GM12878 (cell line): ENCODE measurements around the gene CFAP300. TPM values are rescaled to one million over a fixed set of nuclear protein-coding genes. Genes with fewer than 3 reads are reported as not detected.

Source experiments
- ATAC-seq: fragments of 200-7000 bp; cut with Tn5 transposase; 3 replicates; pipeline ENCODE4 v1.9.1; 2020; ENCODE audit warnings: mild to moderate bottlenecking, moderate library complexity
- BruUV-seq: library from RNA; stranded (reverse); fragments of 400-500 nt; replicated peaks from 2 replicates; lab custom pipeline; 2021; lab: Mats Ljungman, UMichigan
- CTCF ChIA-PET: fragments of 300-600 bp; sonication (Branson Sonifier 250); formaldehyde crosslinking; extraction: SDS; loops from one replicate; lab custom pipeline; 2021; ENCODE audit warnings: inconsistent platforms; lab: Yijun Ruan, JAX
- POLR2A ChIA-PET: fragments of 350-600 bp; formaldehyde crosslinking; extraction: SDS; loops from one replicate; lab custom pipeline; 2021; ENCODE audit warnings: inconsistent platforms; lab: Charles Lee
- RAD21 ChIA-PET: fragments of 300-600 bp; sonication (Branson Sonifier 250); formaldehyde crosslinking; loops from one replicate; lab custom pipeline; 2023; ENCODE audit warnings: antibody characterized with exemption; ENCODE audit not compliant: unreplicated experiment; lab: Charles Lee
- SMC1A ChIA-PET: fragments of 300-600 bp; sonication (Branson Sonifier 250); formaldehyde crosslinking; loops from one replicate; lab custom pipeline; 2023; ENCODE audit not compliant: unreplicated experiment, uncharacterized antibody; lab: Charles Lee
- DNase-seq: peaks from one replicate; pipeline ENCODE4 v3.0.0-alpha.2; 2011; ENCODE audit warnings: low read depth, low spot score
- FAIRE-seq: peaks from 3 replicates; lab custom pipeline; 2011; peaks lifted over from hg19 to GRCh38; lab: Jason Lieb, UNC
- H2AFZ ChIP-seq: 2 replicates; pipeline ENCODE4 v1.6.0; 2011; ENCODE audit warnings: low read depth, low read length, control low read depth; ENCODE audit not compliant: control insufficient read depth
- H3K27ac ChIP-seq: 2 replicates; pipeline ENCODE4 v1.5.1; 2011; ENCODE audit warnings: control low read depth; ENCODE audit not compliant: control insufficient read depth, insufficient read depth
- H3K27me3 ChIP-seq, 2 experiments: replicated peaks in 1 of 2; 2 replicates each; pipeline versions ENCODE4 v1.6.0 to v1.6.1; 2011; ENCODE audit warnings: low read length in 1 of 2; ENCODE audit not compliant: control insufficient read depth in 2 of 2, insufficient read depth in 2 of 2
- H3K36me3 ChIP-seq, 2 experiments: 2 replicates each; pipeline ENCODE4 v1.5.1; 2011; ENCODE audit warnings: low read length in 1 of 2; ENCODE audit not compliant: control insufficient read depth in 2 of 2, insufficient read depth in 2 of 2
- H3K4me1 ChIP-seq: 2 replicates; pipeline ENCODE4 v1.6.1; 2011; ENCODE audit warnings: mild to moderate bottlenecking, low read length, moderate library complexity, mixed read lengths; ENCODE audit not compliant: control insufficient read depth, insufficient read depth
- H3K4me2 ChIP-seq: 2 replicates; pipeline ENCODE4 v1.6.0; 2011; ENCODE audit warnings: control low read depth; ENCODE audit not compliant: control insufficient read depth, insufficient read depth
- H3K4me3 ChIP-seq: fragments of 200-600 bp; sonication (generic); 2 replicates; pipeline ENCODE4 v1.5.1; 2016
- H3K79me2 ChIP-seq: 2 replicates; pipeline ENCODE4 v1.6.0; 2011; ENCODE audit warnings: low read length; ENCODE audit not compliant: control insufficient read depth, insufficient read depth
- H3K9ac ChIP-seq: 2 replicates; pipeline ENCODE4 v1.8.0; 2011; ENCODE audit warnings: low read length, control low read depth, mixed read lengths; ENCODE audit not compliant: control insufficient read depth, insufficient read depth
- H3K9me3 ChIP-seq: replicated peaks from 3 replicates; pipeline ENCODE4 v1.5.1; 2011; ENCODE audit warnings: mild to moderate bottlenecking, low read length; ENCODE audit not compliant: control insufficient read depth, insufficient read depth
- H4K20me1 ChIP-seq: 2 replicates; pipeline ENCODE4 v1.6.0; 2011; ENCODE audit not compliant: control insufficient read depth, insufficient read depth
- DPF2 ChIP-seq: fragments of 450-650 bp; IDR thresholded peaks from 2 replicates; pipeline ENCODE4 v1.6.1; 2017; ENCODE audit warnings: mild to moderate bottlenecking
- FOXK2 ChIP-seq: fragments of 450-650 bp; IDR thresholded peaks from 2 replicates; pipeline ENCODE4 v1.6.1; 2017; ENCODE audit warnings: mild to moderate bottlenecking, moderate library complexity
- HDAC2 ChIP-seq: fragments of 200-600 bp; sonication (generic); IDR thresholded peaks from 2 replicates; pipeline ENCODE4 v1.6.1; 2017
- IRF4 ChIP-seq: IDR thresholded peaks from 2 replicates; pipeline ENCODE4 v1.6.1; 2011; ENCODE audit warnings: low read depth, low read length
- MEF2B ChIP-seq: fragments of 450-650 bp; IDR thresholded peaks from 2 replicates; pipeline ENCODE4 v1.6.1; 2018; ENCODE audit warnings: mild to moderate bottlenecking, moderate library complexity; ENCODE audit not compliant: partially characterized antibody, poor library complexity, severe bottlenecking
- NR2C1 ChIP-seq: fragments of 450-650 bp; IDR thresholded peaks from 2 replicates; pipeline ENCODE4 v1.6.1; 2017; ENCODE audit warnings: antibody characterized with exemption, mild to moderate bottlenecking, moderate library complexity
- NRF1 ChIP-seq: conservative IDR thresholded peaks from 2 replicates; pipeline ENCODE4 v1.6.1; 2011; ENCODE audit warnings: mild to moderate bottlenecking, low read depth, low read length, improper control_type of control experiment
- SIX5 ChIP-seq: IDR thresholded peaks from 2 replicates; pipeline ENCODE4 v1.6.1; 2011; ENCODE audit warnings: mild to moderate bottlenecking, low read depth, low read length, moderate library complexity; ENCODE audit not compliant: severe bottlenecking
- SMC3 ChIP-seq: IDR thresholded peaks from 2 replicates; pipeline ENCODE4 v1.6.1; 2011; ENCODE audit warnings: low read length, improper control_type of control experiment, borderline replicate concordance
- SREBF1 ChIP-seq: IDR thresholded peaks from 2 replicates; pipeline ENCODE4 v1.6.1; 2012; ENCODE audit warnings: mild to moderate bottlenecking, low read length
- SRF ChIP-seq, 2 experiments: IDR thresholded peaks; 2 replicates each; pipeline ENCODE4 v1.6.1; 2011; ENCODE audit warnings: low read depth in 2 of 2, low read length in 2 of 2, mild to moderate bottlenecking in 1 of 2, moderate library complexity in 1 of 2
- YY1 ChIP-seq: IDR thresholded peaks from 2 replicates; pipeline ENCODE4 v1.6.1; 2011; ENCODE audit warnings: low read depth, mild to moderate bottlenecking, low read length
- in situ Hi-C: fragments of 300-500 bp; cut with MboI; formaldehyde crosslinking; loops from 9 replicates; pipeline ENCODE4 v1.14.3; 2018; ENCODE audit warnings: mixed read lengths
- intact Hi-C: fragments of 100-400 bp; cut with micrococcal nuclease; formaldehyde crosslinking; loops from one replicate; pipeline ENCODE4 v1.14.2; 2022; ENCODE audit not compliant: unreplicated experiment
- polyA plus RNA-seq, 11 experiments: library from polyadenylated mRNA; depleted of rRNA in 4 of 11; unstranded in 6 of 11; stranded (reverse) in 5 of 11; fragments of >200 nt; fragmentation: Nextera tagmentation in 4 of 11; fragmentation: Illumina TruSeq in 1 of 11; extraction: Ambion mirVana in 4 of 11; extraction: Trizol in 1 of 11; gene quantifications; 1 replicate in 1 of 11; 2 replicates in 10 of 11; pipeline versions ENCODE4 v1.2.1 to v1.2.3, GENCODE V29; 2011 to 2016; ENCODE audit warnings: inconsistent platforms in 2 of 11, missing spikeins in 2 of 11, low read depth in 1 of 11
- total RNA-seq, 4 experiments: library from RNA; depleted of rRNA in 3 of 4; stranded (reverse); fragments of >200 nt in 3 of 4; fragmentation: Illumina TruSeq in 1 of 4; extraction: Trizol in 1 of 4; gene quantifications; 2 replicates each; pipeline versions ENCODE4 v1.2.1 to v1.2.3, GENCODE V29; 2013 to 2021
- TF ChIP-seq, protein P1 (sequence below): IDR thresholded peaks from 2 replicates; pipeline ENCODE4 v1.6.1; 2011; ENCODE audit warnings: borderline replicate concordance, low read depth, mild to moderate bottlenecking, moderate library complexity, mixed read lengths, low read length; ENCODE audit not compliant: insufficient read depth; ENCODE audit errors: extremely low read length
- TF ChIP-seq, protein P2 (sequence below): IDR thresholded peaks from 2 replicates; pipeline ENCODE4 v1.6.1; 2011; ENCODE audit warnings: borderline replicate concordance, low read depth, mild to moderate bottlenecking, moderate library complexity, low read length; ENCODE audit not compliant: insufficient read depth, poor library complexity, severe bottlenecking
- TF ChIP-seq, protein P3 (sequence below): IDR thresholded peaks from 2 replicates; pipeline ENCODE4 v1.6.1; 2012; ENCODE audit warnings: low read length, inconsistent platforms
- TF ChIP-seq, protein P4 (sequence below): IDR thresholded peaks from 2 replicates; pipeline ENCODE4 v1.6.1; 2011; ENCODE audit warnings: low read depth, low read length, improper control_type of control experiment, borderline replicate concordance
- TF ChIP-seq, protein P5 (sequence below): fragments of 150-350 bp; IDR thresholded peaks from 2 replicates; pipeline ENCODE4 v1.6.1; 2014; ENCODE audit warnings: mild to moderate bottlenecking, low read depth, low read length

Gene CFAP300
- total and polyA plus RNA-seq, 10 of the 15 experiments (the other 5 are each of a cell fraction or from before 2014, with no cell fraction given): not detected

DNA sequence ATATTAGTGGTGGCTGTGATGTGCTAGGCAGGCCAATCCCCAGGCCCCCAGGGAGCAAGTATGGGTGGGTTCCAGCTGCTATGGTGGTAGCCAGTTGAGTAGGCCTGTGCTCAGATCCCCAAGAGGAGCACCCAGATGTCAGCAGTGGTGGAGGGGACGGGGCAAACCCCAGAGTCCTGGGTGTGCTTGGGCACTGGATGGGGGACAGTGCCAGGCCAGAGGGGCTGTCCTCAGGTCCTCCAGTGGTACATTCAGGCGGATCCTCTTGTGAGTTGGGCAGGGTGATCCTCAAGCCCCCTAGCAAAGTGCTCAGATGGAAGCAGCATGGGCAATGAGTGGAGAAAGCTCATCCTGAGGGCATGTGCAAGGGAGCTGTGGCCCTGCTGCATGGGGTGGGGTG lies 26.0 kb downstream of the CFAP300 start (continued):
- TF ChIP-seq, protein P1, sequence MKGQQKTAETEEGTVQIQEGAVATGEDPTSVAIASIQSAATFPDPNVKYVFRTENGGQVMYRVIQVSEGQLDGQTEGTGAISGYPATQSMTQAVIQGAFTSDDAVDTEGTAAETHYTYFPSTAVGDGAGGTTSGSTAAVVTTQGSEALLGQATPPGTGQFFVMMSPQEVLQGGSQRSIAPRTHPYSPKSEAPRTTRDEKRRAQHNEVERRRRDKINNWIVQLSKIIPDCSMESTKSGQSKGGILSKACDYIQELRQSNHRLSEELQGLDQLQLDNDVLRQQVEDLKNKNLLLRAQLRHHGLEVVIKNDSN: no peak

DNA sequence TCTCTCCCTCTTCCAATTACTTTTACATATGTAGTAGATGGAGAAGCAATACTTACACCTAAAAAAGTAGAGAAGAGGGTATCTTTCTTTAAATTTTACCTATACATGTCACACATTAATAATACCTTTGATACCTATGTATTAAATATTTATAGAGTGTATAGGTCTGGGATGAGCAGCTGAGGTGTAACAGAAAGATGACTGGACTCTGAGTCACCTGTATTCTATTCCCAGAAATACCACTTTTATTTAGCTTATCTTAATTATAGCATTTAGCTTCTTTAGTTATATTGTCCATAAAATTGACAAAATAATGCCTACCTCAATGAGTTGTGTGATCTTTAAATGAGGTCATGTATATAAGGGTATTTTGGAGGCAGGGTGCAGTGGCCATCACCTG lies 32.4 kb downstream of the CFAP300 start:
- no peak overlapping the region for H3K4me2 ChIP-seq
- intact Hi-C loops: no loop called here
- no peak overlapping the region for H3K9ac ChIP-seq
- H3K4me3 ChIP-seq: no peak overlapping the region
- H2AFZ ChIP-seq: no peak overlapping the region
- no peaks in the 10 kb centered on the region for H3K4me1 ChIP-seq
- FAIRE-seq: no peak
- no peak for DNase-seq
- H4K20me1 ChIP-seq: no peaks in the 10 kb centered on the region
- CTCF ChIA-PET: no interaction called here
- H3K27me3 ChIP-seq: no peaks in the 10 kb centered on the region
- no peak overlapping the region for H3K27ac ChIP-seq
- RAD21 ChIA-PET: no interaction called here
- BruUV-seq: no TSS peak
- in situ Hi-C loops: no loop called here
- SMC1A ChIA-PET: no interaction called here
- ATAC-seq: no peak
- no peaks in the 10 kb centered on the region for H3K9me3 ChIP-seq
- POLR2A ChIA-PET: no interaction called here
- H3K36me3 ChIP-seq: no peaks in the 10 kb centered on the region
- H3K79me2 ChIP-seq: no peaks in the 10 kb centered on the region
- TF ChIP-seq DPF2 (no peak), NRF1 (no peak), MEF2B (no peak), SREBF1 (no peak), IRF4 (no peak), NR2C1 (no peak), SRF (IDR thresholded peaks at IDR 0.05; ENCODE audit: low read depth in 2 of 2, low read length in 2 of 2) (no peak), FOXK2 (no peak), SIX5 (no peak), YY1 (no peak), SMC3 (no peak), HDAC2 (no peak)
- TF ChIP-seq, protein P2, sequence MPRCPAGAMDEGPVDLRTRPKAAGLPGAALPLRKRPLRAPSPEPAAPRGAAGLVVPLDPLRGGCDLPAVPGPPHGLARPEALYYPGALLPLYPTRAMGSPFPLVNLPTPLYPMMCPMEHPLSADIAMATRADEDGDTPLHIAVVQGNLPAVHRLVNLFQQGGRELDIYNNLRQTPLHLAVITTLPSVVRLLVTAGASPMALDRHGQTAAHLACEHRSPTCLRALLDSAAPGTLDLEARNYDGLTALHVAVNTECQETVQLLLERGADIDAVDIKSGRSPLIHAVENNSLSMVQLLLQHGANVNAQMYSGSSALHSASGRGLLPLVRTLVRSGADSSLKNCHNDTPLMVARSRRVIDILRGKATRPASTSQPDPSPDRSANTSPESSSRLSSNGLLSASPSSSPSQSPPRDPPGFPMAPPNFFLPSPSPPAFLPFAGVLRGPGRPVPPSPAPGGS: no peak
- TF ChIP-seq, protein P3, sequence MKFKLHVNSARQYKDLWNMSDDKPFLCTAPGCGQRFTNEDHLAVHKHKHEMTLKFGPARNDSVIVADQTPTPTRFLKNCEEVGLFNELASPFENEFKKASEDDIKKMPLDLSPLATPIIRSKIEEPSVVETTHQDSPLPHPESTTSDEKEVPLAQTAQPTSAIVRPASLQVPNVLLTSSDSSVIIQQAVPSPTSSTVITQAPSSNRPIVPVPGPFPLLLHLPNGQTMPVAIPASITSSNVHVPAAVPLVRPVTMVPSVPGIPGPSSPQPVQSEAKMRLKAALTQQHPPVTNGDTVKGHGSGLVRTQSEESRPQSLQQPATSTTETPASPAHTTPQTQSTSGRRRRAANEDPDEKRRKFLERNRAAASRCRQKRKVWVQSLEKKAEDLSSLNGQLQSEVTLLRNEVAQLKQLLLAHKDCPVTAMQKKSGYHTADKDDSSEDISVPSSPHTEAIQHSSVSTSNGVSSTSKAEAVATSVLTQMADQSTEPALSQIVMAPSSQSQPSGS: no peak
- TF ChIP-seq, protein P4, sequence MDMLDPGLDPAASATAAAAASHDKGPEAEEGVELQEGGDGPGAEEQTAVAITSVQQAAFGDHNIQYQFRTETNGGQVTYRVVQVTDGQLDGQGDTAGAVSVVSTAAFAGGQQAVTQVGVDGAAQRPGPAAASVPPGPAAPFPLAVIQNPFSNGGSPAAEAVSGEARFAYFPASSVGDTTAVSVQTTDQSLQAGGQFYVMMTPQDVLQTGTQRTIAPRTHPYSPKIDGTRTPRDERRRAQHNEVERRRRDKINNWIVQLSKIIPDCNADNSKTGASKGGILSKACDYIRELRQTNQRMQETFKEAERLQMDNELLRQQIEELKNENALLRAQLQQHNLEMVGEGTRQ: no peak
- TF ChIP-seq, protein P5, sequence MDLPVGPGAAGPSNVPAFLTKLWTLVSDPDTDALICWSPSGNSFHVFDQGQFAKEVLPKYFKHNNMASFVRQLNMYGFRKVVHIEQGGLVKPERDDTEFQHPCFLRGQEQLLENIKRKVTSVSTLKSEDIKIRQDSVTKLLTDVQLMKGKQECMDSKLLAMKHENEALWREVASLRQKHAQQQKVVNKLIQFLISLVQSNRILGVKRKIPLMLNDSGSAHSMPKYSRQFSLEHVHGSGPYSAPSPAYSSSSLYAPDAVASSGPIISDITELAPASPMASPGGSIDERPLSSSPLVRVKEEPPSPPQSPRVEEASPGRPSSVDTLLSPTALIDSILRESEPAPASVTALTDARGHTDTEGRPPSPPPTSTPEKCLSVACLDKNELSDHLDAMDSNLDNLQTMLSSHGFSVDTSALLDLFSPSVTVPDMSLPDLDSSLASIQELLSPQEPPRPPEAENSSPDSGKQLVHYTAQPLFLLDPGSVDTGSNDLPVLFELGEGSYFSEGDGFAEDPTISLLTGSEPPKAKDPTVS: no peak
- TF ChIP-seq, protein P1: no peak
